ENCODE measurements around the gene SHMT2. TPM values are rescaled to one million over a fixed set of nuclear protein-coding genes. Genes with fewer than 3 reads are reported as not detected.

The SHMT2 gene
- total and polyA plus RNA-seq, 9 of the 15 experiments (the other 6 are each of a cell fraction or from before 2014, with no cell fraction given): 46.1 to 319 (median 115) TPM

DNA sequence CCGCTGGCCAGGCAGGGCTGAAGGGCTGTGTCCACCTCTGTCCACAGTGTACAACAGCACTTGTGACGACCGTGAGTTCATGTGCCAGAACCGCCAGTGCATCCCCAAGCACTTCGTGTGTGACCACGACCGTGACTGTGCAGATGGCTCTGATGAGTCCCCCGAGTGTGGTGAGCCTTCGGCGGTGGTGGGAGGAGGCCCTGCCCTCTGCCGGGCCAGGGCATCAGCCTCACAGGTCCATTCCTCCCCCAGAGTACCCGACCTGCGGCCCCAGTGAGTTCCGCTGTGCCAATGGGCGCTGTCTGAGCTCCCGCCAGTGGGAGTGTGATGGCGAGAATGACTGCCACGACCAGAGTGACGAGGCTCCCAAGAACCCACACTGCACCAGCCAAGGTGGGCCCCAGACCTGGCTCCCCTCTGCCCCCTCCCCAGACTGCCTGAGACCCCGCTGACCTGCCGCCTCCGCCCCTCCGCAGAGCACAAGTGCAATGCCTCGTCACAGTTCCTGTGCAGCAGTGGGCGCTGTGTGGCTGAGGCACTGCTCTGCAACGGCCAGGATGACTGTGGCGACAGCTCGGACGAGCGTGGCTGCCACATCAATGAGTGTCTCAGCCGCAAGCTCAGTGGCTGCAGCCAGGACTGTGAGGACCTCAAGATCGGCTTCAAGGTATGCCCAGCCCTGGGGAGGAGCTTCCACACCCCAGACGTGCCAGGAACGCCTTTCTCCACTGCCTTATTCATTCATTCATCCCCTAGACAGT, 33.7 kb upstream of the SHMT2 start:
- intact Hi-C loops (cut with micrococcal nuclease) (loop anchor here (5.0 kb wide), 1 partner anchor 47 kb away; no protein-coding TSS in a partner anchor), in situ Hi-C loops (cut with MboI) (no loop called here)
- peaks cover 44% of the 10 kb centered on the region for H4K20me1 ChIP-seq (replicated peaks; ENCODE audit: control insufficient read depth, insufficient read depth, low read length)
- no peaks in the 10 kb centered on the region for H3K79me2 ChIP-seq (ENCODE audit: control insufficient read depth, insufficient read depth, low read length)
- no peak overlapping the region for H3K27ac ChIP-seq (ENCODE audit: extremely low read depth, low read depth, low read length)
- CTCF ChIA-PET (ENCODE audit: low intra/inter-chr PET ratio): no interaction called here
- WGBS (ENCODE audit: insufficient coverage, low coverage, missing lambda C conversion rate): 4% methylated on average over 33 of the region's 34 CpGs
- FAIRE-seq (no peak), ATAC-seq (peak; percentile 79), DNase-seq (ENCODE audit: extremely low read depth in 1 of 4, low spot score in 3 of 4) (peak in 3 of 4 experiments; percentile 43 to 47 (median 46))
- TF ChIP-seq, protein P1, sequence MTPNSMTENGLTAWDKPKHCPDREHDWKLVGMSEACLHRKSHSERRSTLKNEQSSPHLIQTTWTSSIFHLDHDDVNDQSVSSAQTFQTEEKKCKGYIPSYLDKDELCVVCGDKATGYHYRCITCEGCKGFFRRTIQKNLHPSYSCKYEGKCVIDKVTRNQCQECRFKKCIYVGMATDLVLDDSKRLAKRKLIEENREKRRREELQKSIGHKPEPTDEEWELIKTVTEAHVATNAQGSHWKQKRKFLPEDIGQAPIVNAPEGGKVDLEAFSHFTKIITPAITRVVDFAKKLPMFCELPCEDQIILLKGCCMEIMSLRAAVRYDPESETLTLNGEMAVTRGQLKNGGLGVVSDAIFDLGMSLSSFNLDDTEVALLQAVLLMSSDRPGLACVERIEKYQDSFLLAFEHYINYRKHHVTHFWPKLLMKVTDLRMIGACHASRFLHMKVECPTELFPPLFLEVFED (CRISPR knock-in tag; conservative IDR thresholded peaks at IDR 0.05): no peak
- TF ChIP-seq CREM (IDR thresholded peaks at IDR 0.05; ENCODE audit: low read depth) (peak; percentile 48), ZBTB7A (IDR thresholded peaks at IDR 0.05; ENCODE audit: borderline replicate concordance, control insufficient read depth, low read depth, low read length) (0 out of 2 replicates have a peak, but pooled peaks have one; percentile 44), JUN (IDR thresholded peaks at IDR 0.05; ENCODE audit: borderline replicate concordance, low read depth, low read length) (no peak), JUN (CRISPR knock-in tag; IDR thresholded peaks at IDR 0.05; ENCODE audit: borderline replicate concordance) (no peak), ZFP36 (IDR thresholded peaks at IDR 0.05; ENCODE audit: low read depth, low read length, partially characterized antibody) (peak; percentile 55), NFE2 (IDR thresholded peaks at IDR 0.05; ENCODE audit: low read depth) (0 out of 2 replicates have a peak, but pooled peaks have one; percentile 9), RAD21 (CRISPR knock-in tag; conservative IDR thresholded peaks at IDR 0.05 in 1 of 2, IDR thresholded peaks at IDR 0.05 in 1 of 2) (peak in 1 of 2 experiments; percentile 31; a peak in 1 of 4 replicates), BRD9 (IDR thresholded peaks at IDR 0.05; ENCODE audit: low read depth, partially characterized antibody) (peak; percentile 99)
- TF ChIP-seq, protein P2, sequence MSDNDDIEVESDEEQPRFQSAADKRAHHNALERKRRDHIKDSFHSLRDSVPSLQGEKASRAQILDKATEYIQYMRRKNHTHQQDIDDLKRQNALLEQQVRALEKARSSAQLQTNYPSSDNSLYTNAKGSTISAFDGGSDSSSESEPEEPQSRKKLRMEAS (CRISPR knock-in tag; IDR thresholded peaks at IDR 0.05): 0 out of 2 replicates have a peak, but pooled peaks have one; percentile 8
- TF ChIP-seq, protein P3, sequence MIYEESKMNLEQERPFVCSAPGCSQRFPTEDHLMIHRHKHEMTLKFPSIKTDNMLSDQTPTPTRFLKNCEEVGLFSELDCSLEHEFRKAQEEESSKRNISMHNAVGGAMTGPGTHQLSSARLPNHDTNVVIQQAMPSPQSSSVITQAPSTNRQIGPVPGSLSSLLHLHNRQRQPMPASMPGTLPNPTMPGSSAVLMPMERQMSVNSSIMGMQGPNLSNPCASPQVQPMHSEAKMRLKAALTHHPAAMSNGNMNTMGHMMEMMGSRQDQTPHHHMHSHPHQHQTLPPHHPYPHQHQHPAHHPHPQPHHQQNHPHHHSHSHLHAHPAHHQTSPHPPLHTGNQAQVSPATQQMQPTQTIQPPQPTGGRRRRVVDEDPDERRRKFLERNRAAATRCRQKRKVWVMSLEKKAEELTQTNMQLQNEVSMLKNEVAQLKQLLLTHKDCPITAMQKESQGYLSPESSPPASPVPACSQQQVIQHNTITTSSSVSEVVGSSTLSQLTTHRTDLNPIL (CRISPR knock-in tag; IDR thresholded peaks at IDR 0.05): no peak
- TF ChIP-seq, protein P4, sequence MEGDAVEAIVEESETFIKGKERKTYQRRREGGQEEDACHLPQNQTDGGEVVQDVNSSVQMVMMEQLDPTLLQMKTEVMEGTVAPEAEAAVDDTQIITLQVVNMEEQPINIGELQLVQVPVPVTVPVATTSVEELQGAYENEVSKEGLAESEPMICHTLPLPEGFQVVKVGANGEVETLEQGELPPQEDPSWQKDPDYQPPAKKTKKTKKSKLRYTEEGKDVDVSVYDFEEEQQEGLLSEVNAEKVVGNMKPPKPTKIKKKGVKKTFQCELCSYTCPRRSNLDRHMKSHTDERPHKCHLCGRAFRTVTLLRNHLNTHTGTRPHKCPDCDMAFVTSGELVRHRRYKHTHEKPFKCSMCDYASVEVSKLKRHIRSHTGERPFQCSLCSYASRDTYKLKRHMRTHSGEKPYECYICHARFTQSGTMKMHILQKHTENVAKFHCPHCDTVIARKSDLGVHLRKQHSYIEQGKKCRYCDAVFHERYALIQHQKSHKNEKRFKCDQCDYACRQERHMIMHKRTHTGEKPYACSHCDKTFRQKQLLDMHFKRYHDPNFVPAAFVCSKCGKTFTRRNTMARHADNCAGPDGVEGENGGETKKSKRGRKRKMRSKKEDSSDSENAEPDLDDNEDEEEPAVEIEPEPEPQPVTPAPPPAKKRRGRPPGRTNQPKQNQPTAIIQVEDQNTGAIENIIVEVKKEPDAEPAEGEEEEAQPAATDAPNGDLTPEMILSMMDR (IDR thresholded peaks at IDR 0.05 in 2 of 3, conservative IDR thresholded peaks at IDR 0.05 in 1 of 3; ENCODE audit: insufficient read depth in 2 of 3, low read depth in 1 of 3, low read length in 3 of 3): peak; percentile 29 to 59 (median 32); a peak in 4 of 6 replicates
- no peak overlapping the region for H2AFZ ChIP-seq (ENCODE audit: low read depth, low read length)
- H3K9me1 ChIP-seq (ENCODE audit: control insufficient read depth, insufficient read depth, low read length): no peaks in the 10 kb centered on the region
- POLR2A ChIA-PET: interaction anchor here (0.6 to 1.0 kb wide), 2 partner anchors 45 to 89 kb away, joined by 3 to 4 read pairs; no protein-coding TSS in a partner anchor
- no peak overlapping the region for H3K4me2 ChIP-seq (ENCODE audit: insufficient read depth, low read length)
- H3K9me3 ChIP-seq (replicated peaks; ENCODE audit: control insufficient read depth, insufficient read depth, low read depth, low read length): no peaks in the 10 kb centered on the region
- H3K9ac ChIP-seq (ENCODE audit: insufficient read depth in 1 of 2, low read depth in 2 of 2, low read length in 2 of 2): no peak overlapping the region
- peaks cover 0 to 67% of the 10 kb centered on the region in 2 experiments; a peak in 2 of 5 replicates for H3K4me1 ChIP-seq (replicated peaks in 1 of 2; ENCODE audit: control insufficient read depth in 2 of 2, insufficient read depth in 2 of 2, low read length in 2 of 2)
- no TSS peak for BruUV-seq (replicated peaks)
- no peak overlapping the region for H3K4me3 ChIP-seq
- H3K27me3 ChIP-seq (ENCODE audit: control insufficient read depth in 2 of 2, insufficient read depth in 2 of 2, low read length in 2 of 2): peaks cover 65 to 98% of the 10 kb centered on the region in 2 experiments; a peak in 4 of 5 replicates
- no peaks in the 10 kb centered on the region for H3K36me3 ChIP-seq (ENCODE audit: control insufficient read depth, insufficient read depth, low read length)

All from K562 (cell line).